Measurements from ENCODE around the gene ATXN1.

- TF ChIP-seq EP300 (IDR thresholded peaks at IDR 0.05) (no peak), POLR2AphosphoS5 (IDR thresholded peaks at IDR 0.05) (peak; percentile 96), POLR2A (IDR thresholded peaks at IDR 0.05) (no peak)
Measured at GRCh38 chr6:16712931-16713484, 48.3 kb downstream of the ATXN1 start.

All from gastroesophageal sphincter (tissue), 2 donors.